ENCODE data around the gene ZC3H10.

GRCh38 chr12:56154818-56155217 is 36.8 kb downstream of the ZC3H10 start:
- TF ChIP-seq CTCF (IDR thresholded peaks at IDR 0.05; ENCODE audit: insufficient read depth, low read length, poor library complexity, severe bottlenecking): no peak
- no peak for TF ChIP-seq EZH2phosphoT487 (conservative IDR thresholded peaks at IDR 0.05; ENCODE audit: low read length)
